SW 1271 (cell line): ENCODE measurements around the gene CNTN1.

ENCODE experiments used
- DNase-seq, 2 experiments: peaks; one replicate each; lab custom pipeline; 2025; lab: John Stamatoyannopoulos, UW

The CNTN1 gene

DNA sequence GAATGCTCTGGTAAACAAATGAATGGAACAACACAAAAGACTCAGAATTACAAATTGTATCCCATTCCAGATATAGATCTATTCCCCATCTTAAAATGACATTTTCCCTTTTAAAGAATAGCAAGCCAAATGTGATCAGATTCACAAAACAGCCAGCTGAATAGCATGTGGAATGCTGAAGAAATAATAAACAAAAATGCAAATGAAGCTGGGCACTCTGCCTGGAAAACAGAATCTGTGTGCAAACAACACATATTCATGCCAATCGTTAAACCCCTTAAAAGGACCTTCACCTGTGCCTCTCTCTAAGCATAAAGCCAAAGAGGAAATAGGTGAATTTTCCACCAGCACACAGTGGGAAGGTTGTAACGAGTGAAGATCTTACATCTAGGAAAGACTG lies 428.0 kb downstream of the CNTN1 start:
- no peak for DNase-seq

DNA sequence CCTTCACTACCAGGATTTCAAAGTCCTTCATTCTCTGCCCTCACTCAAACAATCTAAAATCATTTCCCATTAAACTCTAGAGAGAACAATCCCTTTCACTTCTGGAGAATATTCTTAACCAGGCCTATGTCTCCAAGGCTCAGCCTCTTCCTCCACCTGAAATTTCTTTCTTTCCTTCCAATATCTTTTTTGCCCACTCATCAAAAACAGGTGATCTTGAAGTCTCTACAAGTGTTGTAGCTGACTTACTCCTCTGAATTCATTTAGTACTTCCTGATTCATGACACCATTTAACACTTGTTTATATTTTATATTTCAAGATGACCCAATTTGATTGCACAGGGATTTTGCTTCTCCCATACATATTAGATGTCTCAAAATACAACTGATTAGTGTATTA lies 429.1 kb downstream of the CNTN1 start:
- no peak for DNase-seq
